H9 (cell line): ENCODE data around the gene ST14. TPM values are rescaled to one million over a fixed set of nuclear protein-coding genes. Genes with fewer than 3 reads are reported as not detected.
"Not testable (repeated sequence)": the region's sequence is repeated elsewhere in the genome, so short reads cannot be mapped to it uniquely, and the experiment has no call there.

Experiments used
- DNase-seq: peaks from one replicate; pipeline ENCODE4 v3.0.0-alpha.2; 2017
- H2AFZ ChIP-seq: one replicate; pipeline ENCODE4 v1.6.1; 2013; ENCODE audit warnings: mild to moderate bottlenecking, low read length, control low read depth, moderate library complexity
- H2AK5ac ChIP-seq: 2 replicates; pipeline ENCODE4 v1.6.1; 2013; ENCODE audit warnings: low read length, control low read depth, mixed read lengths; ENCODE audit not compliant: insufficient read length
- H2BK120ac ChIP-seq: one replicate; pipeline ENCODE4 v1.6.1; 2013; ENCODE audit warnings: low read depth, mild to moderate bottlenecking, low read length, control low read depth, inconsistent platforms; ENCODE audit not compliant: poor library complexity, severe bottlenecking
- H2BK12ac ChIP-seq: 2 replicates; pipeline ENCODE4 v1.6.1; 2013; ENCODE audit warnings: low read length, control low read depth, mixed read lengths, low read depth; ENCODE audit not compliant: insufficient read length
- H2BK15ac ChIP-seq: 2 replicates; pipeline ENCODE4 v1.6.1; 2013; ENCODE audit warnings: low read depth, low read length, control low read depth
- H2BK20ac ChIP-seq: one replicate; pipeline ENCODE4 v1.6.1; 2013; ENCODE audit warnings: low read depth, mild to moderate bottlenecking, low read length, control low read depth, inconsistent platforms; ENCODE audit not compliant: poor library complexity, severe bottlenecking
- H2BK5ac ChIP-seq: 2 replicates; pipeline ENCODE4 v1.6.1; 2013; ENCODE audit warnings: low read length, control low read depth, mixed read lengths; ENCODE audit not compliant: insufficient read length
- H3K14ac ChIP-seq: 2 replicates; pipeline ENCODE4 v1.6.1; 2013; ENCODE audit warnings: low read length, control low read depth; ENCODE audit not compliant: insufficient read depth
- H3K18ac ChIP-seq: 2 replicates; pipeline ENCODE4 v1.6.1; 2013; ENCODE audit warnings: low read depth, mild to moderate bottlenecking, mixed read lengths, low read length, control low read depth; ENCODE audit not compliant: insufficient read length
- H3K23ac ChIP-seq: 2 replicates; pipeline ENCODE4 v1.6.1; 2013; ENCODE audit warnings: low read length, control low read depth, mixed read lengths, low read depth; ENCODE audit not compliant: insufficient read length
- H3K23me2 ChIP-seq: 2 replicates; pipeline ENCODE4 v1.6.1; 2013; ENCODE audit warnings: low read depth, mild to moderate bottlenecking, mixed read lengths, low read length, control low read depth; ENCODE audit not compliant: insufficient read length, poor library complexity, severe bottlenecking
- H3K27ac ChIP-seq: 2 replicates; pipeline ENCODE4 v1.5.1; 2013; ENCODE audit warnings: low read length, control low read depth, mixed read lengths, low read depth; ENCODE audit not compliant: insufficient read length
- H3K27me3 ChIP-seq: 2 replicates; pipeline ENCODE4 v1.6.1; 2013; ENCODE audit warnings: low read length, control low read depth, inconsistent platforms; ENCODE audit not compliant: insufficient read depth
- H3K4ac ChIP-seq: 2 replicates; pipeline ENCODE4 v1.6.1; 2013; ENCODE audit warnings: low read depth, mild to moderate bottlenecking, control low read depth, inconsistent platforms, low read length, moderate library complexity
- H3K4me1 ChIP-seq: 2 replicates; pipeline ENCODE4 v1.6.1; 2013; ENCODE audit warnings: low read length, control low read depth, inconsistent platforms; ENCODE audit not compliant: insufficient read depth
- H3K4me2 ChIP-seq: 2 replicates; pipeline ENCODE4 v1.6.1; 2013; ENCODE audit warnings: low read length, control low read depth, mixed read lengths; ENCODE audit not compliant: insufficient read length, insufficient read depth
- H3K56ac ChIP-seq: 2 replicates; pipeline ENCODE4 v1.6.1; 2013; ENCODE audit warnings: low read depth, mild to moderate bottlenecking, mixed read lengths, low read length, control low read depth; ENCODE audit not compliant: insufficient read length
- H3K79me1 ChIP-seq: 2 replicates; pipeline ENCODE4 v1.6.1; 2013; ENCODE audit warnings: low read depth, mild to moderate bottlenecking, moderate library complexity, low read length, control low read depth, inconsistent platforms; ENCODE audit not compliant: insufficient read depth, poor library complexity, severe bottlenecking
- H3K79me2 ChIP-seq: 2 replicates; pipeline ENCODE4 v1.6.1; 2013; ENCODE audit warnings: low read length, control low read depth, inconsistent platforms; ENCODE audit not compliant: insufficient read depth
- H3K9ac ChIP-seq: 2 replicates; pipeline ENCODE4 v1.6.1; 2013; ENCODE audit warnings: low read length, control low read depth, mixed read lengths; ENCODE audit not compliant: insufficient read length; ENCODE audit errors: extremely low read depth
- H3K9me3 ChIP-seq: one replicate; pipeline ENCODE4 v1.6.1; 2013; ENCODE audit warnings: low read depth, low read length, inconsistent platforms; ENCODE audit not compliant: control insufficient read depth
- H3T11ph ChIP-seq: one replicate; pipeline ENCODE4 v1.6.1; 2013; ENCODE audit warnings: mild to moderate bottlenecking, low read length, control low read depth, inconsistent platforms
- H4K20me1 ChIP-seq: one replicate; pipeline ENCODE4 v1.6.1; 2013; ENCODE audit not compliant: control insufficient read depth, insufficient read length, insufficient read depth
- H4K5ac ChIP-seq: 2 replicates; pipeline ENCODE4 v1.6.1; 2013; ENCODE audit warnings: low read depth, mild to moderate bottlenecking, mixed read lengths, low read length, control low read depth; ENCODE audit not compliant: insufficient read length
- H4K8ac ChIP-seq: replicated peaks from 2 replicates; pipeline ENCODE4 v1.6.1; 2013; ENCODE audit warnings: low read length, control low read depth, mixed read lengths, low read depth; ENCODE audit not compliant: insufficient read length
- H4K91ac ChIP-seq: 2 replicates; pipeline ENCODE4 v1.6.1; 2013; ENCODE audit warnings: low read depth, mild to moderate bottlenecking, moderate library complexity, mixed read lengths, low read length, control low read depth; ENCODE audit not compliant: insufficient read length
- H3K27ac Mint-ChIP-seq, 3 experiments: 2 replicates in 2 of 3; 3 replicates in 1 of 3; pipeline ENCODE4 v1.8.0; 2020 to 2021; ENCODE audit warnings: mixed read lengths in 3 of 3, mild to moderate bottlenecking in 1 of 3, moderate library complexity in 1 of 3
- H3K27me3 Mint-ChIP-seq: 2 replicates; pipeline ENCODE4 v1.8.0; 2021; ENCODE audit warnings: low read depth, mild to moderate bottlenecking, moderate library complexity, mixed read lengths
- H3K36me3 Mint-ChIP-seq, 3 experiments: 2 replicates in 2 of 3; 3 replicates in 1 of 3; pipeline ENCODE4 v1.8.0; 2020 to 2021; ENCODE audit warnings: low read depth in 3 of 3, mixed read lengths in 3 of 3; ENCODE audit not compliant: insufficient read depth in 1 of 3
- H3K4me1 Mint-ChIP-seq, 2 experiments: 2 replicates each; pipeline ENCODE4 v1.8.0; 2020; ENCODE audit warnings: mixed read lengths in 2 of 2
- H3K4me3 Mint-ChIP-seq, 2 experiments: 2 replicates in 1 of 2; 3 replicates in 1 of 2; pipeline ENCODE4 v1.8.0; 2020 to 2021; ENCODE audit warnings: mild to moderate bottlenecking in 2 of 2, mixed read lengths in 2 of 2, moderate library complexity in 1 of 2
- H3K9me3 Mint-ChIP-seq, 2 experiments: 2 replicates in 1 of 2; 3 replicates in 1 of 2; pipeline ENCODE4 v1.8.0; 2020; ENCODE audit warnings: mild to moderate bottlenecking in 2 of 2, mixed read lengths in 2 of 2, moderate library complexity in 1 of 2
- WGBS: extraction: QIAGEN DNeasy Blood & Tissue Kit; methylation state at CpG from one replicate; pipeline ENCODE4 v1.1.7; 2013; ENCODE audit warnings: missing lambda C conversion rate, low lambda C conversion rate, mixed read lengths; ENCODE audit not compliant: insufficient read length; ENCODE audit errors: extremely low coverage; 5-methylcytosine and 5-hydroxymethylcytosine counted together
- total RNA-seq: library from RNA; stranded (reverse); gene quantifications from 2 replicates; pipeline ENCODE4 v1.2.1, GENCODE V29; 2021
- TF ChIP-seq, protein P1 (sequence below): fragments of 200-600 bp; sonication (generic); conservative IDR thresholded peaks from 3 replicates; pipeline ENCODE4 v1.8.0; 2021; ENCODE audit warnings: antibody characterized with exemption, mild to moderate bottlenecking

The ST14 gene
- total RNA-seq, 1 experiment from 2014 or later: 22.4 TPM

DNA sequence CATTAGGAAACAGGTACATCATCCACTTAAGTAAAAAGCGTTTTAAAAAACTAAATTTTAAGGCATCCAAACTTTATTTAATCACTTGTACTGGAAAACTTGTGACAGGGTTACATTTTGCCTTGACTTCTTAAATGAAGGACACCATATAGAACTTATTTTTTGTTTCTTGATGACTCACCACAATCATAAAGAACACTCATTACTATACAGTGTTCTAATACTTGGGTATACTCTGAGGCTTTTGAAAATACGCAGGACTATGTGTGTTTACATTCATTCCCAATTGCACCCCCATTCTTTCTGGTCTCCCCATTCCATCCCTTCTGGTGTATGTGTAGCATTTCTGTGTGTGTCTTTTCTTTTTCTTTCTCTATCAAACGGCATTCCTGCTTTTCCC, 85.3 kb downstream of the ST14 start:
- Histone ChIP-seq H2AFZ (no peak overlapping the region), H2BK12ac (no peak overlapping the region), H3K79me2 (no peaks in the 10 kb centered on the region; the same call in 1 of the 2 replicates), H3K9ac (no peak overlapping the region), H3K18ac (no peak overlapping the region), H3K27ac (no peak overlapping the region), H2AK5ac (no peak overlapping the region), H3K56ac (no peak overlapping the region), H3K9me3 (no peaks in the 10 kb centered on the region), H4K20me1 (no peaks in the 10 kb centered on the region), H3K4me2 (no peak overlapping the region), H4K5ac (no peak overlapping the region), H2BK15ac (no peak overlapping the region), H4K8ac (no peak overlapping the region), H2BK120ac (no peak overlapping the region), H3K23me2 (no peaks in the 10 kb centered on the region), H3K79me1 (no peaks in the 10 kb centered on the region), H3K14ac (no peak overlapping the region), H3K23ac (no peak overlapping the region), H2BK20ac (no peak overlapping the region), H2BK5ac (no peak overlapping the region), H3T11ph (no peak overlapping the region), H4K91ac (no peak overlapping the region), H3K4me1 (no peaks in the 10 kb centered on the region; the same call in 1 of the 2 replicates), H3K27me3 (no peaks in the 10 kb centered on the region), H3K4ac (no peak overlapping the region)
- no peaks in the 10 kb centered on the region for H3K27me3 Mint-ChIP-seq
- no peak overlapping the region for H3K4me3 Mint-ChIP-seq
- peaks cover 11 to 16% of the 10 kb centered on the region in 2 experiments for H3K4me1 Mint-ChIP-seq
- TF ChIP-seq, protein P1, sequence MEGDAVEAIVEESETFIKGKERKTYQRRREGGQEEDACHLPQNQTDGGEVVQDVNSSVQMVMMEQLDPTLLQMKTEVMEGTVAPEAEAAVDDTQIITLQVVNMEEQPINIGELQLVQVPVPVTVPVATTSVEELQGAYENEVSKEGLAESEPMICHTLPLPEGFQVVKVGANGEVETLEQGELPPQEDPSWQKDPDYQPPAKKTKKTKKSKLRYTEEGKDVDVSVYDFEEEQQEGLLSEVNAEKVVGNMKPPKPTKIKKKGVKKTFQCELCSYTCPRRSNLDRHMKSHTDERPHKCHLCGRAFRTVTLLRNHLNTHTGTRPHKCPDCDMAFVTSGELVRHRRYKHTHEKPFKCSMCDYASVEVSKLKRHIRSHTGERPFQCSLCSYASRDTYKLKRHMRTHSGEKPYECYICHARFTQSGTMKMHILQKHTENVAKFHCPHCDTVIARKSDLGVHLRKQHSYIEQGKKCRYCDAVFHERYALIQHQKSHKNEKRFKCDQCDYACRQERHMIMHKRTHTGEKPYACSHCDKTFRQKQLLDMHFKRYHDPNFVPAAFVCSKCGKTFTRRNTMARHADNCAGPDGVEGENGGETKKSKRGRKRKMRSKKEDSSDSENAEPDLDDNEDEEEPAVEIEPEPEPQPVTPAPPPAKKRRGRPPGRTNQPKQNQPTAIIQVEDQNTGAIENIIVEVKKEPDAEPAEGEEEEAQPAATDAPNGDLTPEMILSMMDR: no peak
- no peaks in the 10 kb centered on the region for H3K9me3 Mint-ChIP-seq
- DNase-seq: no peak
- no CpG with 5 or more reads among the region's 3 CpGs for WGBS
- no peak overlapping the region for H3K27ac Mint-ChIP-seq
- peaks cover 0 to 2% (median under 1%) of the 10 kb centered on the region in 3 experiments; a peak in 2 of 7 replicates for H3K36me3 Mint-ChIP-seq

DNA sequence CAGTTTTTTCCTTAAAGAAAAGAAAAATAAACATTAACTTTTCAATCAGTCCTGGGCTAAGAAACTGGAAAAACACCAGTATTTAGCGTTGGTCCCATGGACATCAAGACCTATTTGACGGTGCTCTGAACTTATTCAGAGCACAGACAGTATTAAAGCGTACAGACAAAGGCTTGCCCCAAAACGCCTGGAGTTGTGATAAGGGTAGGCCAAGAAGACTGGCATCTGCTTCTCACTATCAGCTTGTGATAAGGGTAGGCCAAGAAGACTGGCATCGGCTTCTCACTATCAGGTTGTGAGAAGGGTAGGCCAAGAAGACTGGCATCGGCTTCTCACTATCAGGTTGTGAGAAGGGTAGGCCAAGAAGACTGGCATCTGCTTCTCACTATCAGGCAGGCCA, 85.8 kb downstream of the ST14 start:
- H3K4me3 Mint-ChIP-seq, H4K20me1 ChIP-seq: not testable (repeated sequence)
- H3K4me1 Mint-ChIP-seq: peaks cover 14 to 18% of the 10 kb centered on the region in 2 experiments

More for the DNA sequence above, 85.8 kb downstream of the ST14 start:
- H3K9ac ChIP-seq, H3K23ac ChIP-seq, H3K27me3 Mint-ChIP-seq, H3K9me3 Mint-ChIP-seq, H3K23me2 ChIP-seq, H4K8ac ChIP-seq, H3K36me3 Mint-ChIP-seq, H2BK120ac ChIP-seq, H3K27ac Mint-ChIP-seq, H4K91ac ChIP-seq, H3K4ac ChIP-seq, H3K18ac ChIP-seq, H3K4me1 ChIP-seq, DNase-seq, H3K14ac ChIP-seq, H3K4me2 ChIP-seq, H2AK5ac ChIP-seq, H3K56ac ChIP-seq, H2AFZ ChIP-seq, H3K79me2 ChIP-seq, H3K27ac ChIP-seq, H3K27me3 ChIP-seq, H3T11ph ChIP-seq, H3K79me1 ChIP-seq, H2BK12ac ChIP-seq, H2BK20ac ChIP-seq, H4K5ac ChIP-seq, H3K9me3 ChIP-seq, H2BK5ac ChIP-seq, H2BK15ac ChIP-seq: not testable (repeated sequence)
- no CpG with 5 or more reads among the region's 6 CpGs for WGBS
